Stimulated activated CD8-positive, alpha-beta memory T cell treated with anti-CD3 and anti-CD28 coated beads, Interleukin-12 subunit alpha, Interleukin-12 subunit beta, amount 100 ng/mL, for 24 hours (primary cell): ENCODE data around the gene PPP2R1B.
"Not testable (repeated sequence)": the region's sequence is repeated elsewhere in the genome, so short reads cannot be mapped to it uniquely, and the experiment has no call there.

ENCODE experiments used
- DNase-seq: peaks from one replicate; pipeline ENCODE4 v3.0.0-alpha.2; 2020; ENCODE audit errors: extremely low read depth

The PPP2R1B gene

DNA sequence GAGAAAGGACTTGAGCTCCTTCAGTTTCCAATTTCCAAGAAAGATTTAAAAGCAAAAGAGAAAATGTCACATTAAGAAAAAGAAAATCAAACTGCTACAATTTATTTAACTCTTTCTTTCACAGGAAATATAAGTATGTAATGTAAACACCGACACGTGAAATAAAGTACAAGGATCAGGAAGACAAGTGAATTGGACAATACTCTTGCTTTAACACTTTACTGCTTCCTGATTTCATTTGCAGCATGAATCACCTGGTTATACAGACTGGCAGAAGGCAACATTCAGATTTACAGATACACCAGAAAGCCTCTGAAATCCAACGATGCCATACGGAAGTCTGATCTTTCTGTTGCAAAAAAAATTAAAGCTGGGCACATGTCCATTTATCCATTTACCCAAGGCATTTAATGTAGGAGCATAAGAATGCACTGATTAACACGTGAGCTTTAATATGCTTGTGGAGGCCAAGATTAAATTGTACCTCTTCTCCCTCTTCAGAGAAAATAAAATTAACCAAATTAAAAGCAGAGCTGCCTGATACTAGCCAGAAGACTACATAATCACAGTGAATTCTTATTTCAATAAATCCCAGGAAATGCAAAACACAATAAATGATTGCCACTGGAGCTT, 16.0 kb upstream of the PPP2R1B start:
- DNase-seq: no peak

DNA sequence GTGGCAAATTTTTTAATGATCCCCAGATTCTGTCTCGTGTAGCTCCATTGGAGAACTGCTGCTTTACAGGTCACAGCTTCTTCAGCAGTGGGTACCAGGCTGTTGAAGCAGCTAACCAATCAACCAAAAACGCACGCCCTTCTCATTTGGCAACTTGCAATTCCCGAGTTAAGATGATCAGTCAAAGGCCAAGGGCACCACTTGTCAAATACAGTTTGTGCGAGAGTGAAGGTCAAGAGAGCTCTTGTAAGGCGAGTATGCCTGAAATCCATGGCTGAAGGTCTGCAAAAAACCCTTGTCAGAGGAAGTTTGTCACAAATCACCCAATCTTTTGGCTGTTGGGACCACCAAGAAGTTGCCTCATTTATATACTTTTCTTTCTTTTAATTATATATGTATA, 12.9 kb upstream of the PPP2R1B start:
- DNase-seq: no peak

DNA sequence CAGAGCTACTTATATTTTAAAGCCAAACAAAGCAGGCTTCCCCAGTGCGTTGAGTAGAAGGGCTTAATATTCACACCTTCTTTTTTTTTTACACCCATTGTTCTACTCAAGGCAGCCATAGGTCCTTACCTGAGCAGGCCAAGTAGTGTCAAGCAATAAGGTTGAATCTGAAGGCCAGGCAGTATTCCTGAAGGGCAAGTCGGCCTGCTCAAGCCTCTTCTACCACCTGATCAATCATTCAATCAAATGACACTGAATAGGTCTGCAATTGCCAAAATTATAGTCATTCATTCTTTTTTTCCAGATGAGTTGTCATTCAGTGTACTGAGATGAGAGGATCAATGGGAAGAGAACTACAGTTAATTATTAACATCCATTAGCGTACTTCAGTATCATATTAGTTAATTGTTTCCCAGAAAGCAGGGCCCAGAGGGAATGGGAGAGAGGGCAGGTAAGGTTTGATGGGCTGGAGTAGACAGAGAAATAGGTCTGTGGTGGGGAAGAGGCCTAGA, 11.9 kb upstream of the PPP2R1B start:
- no peak for DNase-seq

DNA sequence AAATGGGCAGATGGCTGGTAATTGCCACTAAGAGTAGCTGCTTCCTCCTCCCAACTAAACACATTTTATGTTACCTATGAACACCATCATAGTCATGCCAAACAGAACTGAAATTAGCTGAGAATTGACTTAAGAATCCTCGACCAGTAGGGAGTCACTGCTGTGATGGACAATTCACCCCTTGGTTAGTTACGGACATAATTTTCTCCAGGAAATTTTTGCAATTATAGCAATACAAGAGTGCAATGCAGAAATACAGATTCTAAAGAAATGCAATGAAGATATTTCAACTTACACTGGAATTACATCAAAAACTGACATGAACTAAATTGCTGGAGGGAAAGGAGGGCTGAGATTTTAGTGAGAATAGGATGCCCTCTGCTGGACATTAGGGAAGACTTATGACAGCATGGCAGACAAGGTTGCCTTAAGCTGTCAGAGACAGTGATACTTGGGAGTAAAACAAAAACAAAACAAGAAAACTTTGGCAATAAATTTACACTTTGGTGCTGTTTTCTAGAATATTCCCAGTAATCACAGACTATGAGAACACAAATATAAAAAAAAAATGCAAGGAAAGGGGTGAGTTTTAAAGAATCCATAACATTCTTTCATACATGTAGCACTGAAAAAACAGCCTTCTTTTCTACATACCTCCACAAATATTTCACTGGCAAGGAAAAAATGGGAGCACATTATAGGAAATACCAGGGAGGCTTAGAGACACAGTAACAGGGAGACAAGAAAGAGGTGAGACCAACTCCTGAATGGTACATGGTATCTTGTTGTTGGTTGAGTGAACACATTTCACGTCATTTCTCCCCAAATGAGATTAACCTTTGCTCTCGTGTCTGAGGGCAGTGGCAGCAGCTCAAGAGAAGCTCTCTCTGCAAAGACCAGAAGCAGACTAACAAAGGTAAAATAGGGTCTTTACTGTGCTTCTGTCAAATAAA, 11.2 kb upstream of the PPP2R1B start:
- DNase-seq: no peak

DNA sequence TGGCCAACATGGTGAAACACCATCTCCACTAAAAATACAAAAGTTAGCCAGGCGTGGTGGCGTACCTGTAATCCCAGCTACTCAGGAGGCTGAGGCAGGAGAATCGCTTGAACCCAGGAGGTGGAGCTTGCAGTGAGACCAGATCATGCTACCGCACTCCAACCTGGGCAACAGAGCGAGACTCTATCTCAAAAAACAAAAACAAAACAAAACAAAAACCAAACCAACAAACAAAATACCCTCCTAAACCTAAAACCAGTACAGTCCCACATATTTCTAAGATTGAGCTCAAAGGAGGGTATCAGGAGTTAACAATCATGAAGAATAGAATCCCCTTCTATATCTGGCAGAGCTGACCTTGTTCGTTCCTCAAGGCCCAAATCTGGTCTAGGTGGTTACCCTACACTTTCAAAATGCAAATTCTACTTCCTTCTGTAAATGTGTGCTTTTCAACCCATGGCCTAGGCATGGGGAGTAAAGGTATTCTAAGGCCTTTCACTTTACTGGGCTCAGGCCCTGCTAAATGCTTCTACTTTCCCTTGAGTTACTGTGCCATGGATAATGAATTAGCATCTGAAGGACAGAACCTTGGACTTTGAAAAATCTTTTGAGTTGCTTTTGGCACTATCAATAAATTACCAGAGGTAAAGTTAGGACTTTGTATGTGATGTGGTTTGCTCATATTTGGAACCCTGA, 10.4 kb upstream of the PPP2R1B start:
- no peak for DNase-seq

DNA sequence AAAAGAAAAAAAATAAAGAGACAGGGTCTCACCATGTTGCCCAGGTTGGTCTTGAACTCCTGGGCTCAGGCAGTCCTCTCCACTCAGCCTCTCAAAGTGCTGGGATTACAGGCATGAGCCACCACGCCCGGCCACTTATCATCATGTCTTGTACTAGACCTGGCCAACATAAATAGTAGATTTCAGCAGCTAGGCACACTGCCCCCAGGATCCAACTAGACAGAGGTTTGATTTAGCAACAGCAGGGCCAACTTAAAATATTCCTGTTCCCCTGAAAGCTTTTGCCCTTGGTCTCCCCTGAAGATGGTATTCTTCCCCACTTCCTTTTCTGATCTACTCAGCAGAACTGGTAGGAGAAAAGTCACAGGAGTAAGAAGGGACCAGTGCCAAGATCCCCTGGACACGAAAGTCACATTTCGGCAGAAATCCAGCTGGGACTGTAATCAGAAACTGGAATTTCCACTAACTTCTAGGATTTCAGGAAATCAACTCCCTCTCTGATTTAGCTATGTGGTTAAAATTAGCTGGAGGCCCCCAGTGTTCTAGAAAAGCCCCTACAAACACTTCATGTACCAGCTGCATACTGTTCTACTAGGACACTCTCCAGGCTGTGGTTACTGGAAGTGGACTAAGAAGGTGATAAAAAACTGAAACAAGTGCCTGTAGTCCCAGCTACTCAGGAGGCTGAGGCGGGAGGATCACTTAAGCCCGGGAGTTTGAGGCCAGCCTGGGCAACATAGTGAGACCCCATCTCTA, 8.9 kb upstream of the PPP2R1B start:
- DNase-seq: no peak

DNA sequence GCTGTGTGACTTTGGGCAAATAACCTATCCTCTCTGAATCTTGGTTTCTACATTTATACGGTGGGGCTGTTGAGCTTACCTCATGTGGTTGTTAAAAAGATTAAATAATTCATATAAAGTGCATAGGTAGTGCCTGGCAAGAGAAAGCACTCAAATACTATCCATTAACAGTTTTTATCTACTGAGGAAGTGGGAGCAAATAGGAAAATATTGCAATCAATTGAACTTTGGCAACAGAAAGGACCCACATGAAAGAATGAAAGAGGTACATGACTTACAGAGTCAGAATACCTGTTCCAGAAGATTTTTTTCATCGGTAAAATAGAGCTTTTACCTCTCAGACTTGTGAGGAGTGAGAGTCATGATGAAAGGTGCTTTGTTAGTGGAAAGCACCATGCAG, 6.3 kb upstream of the PPP2R1B start:
- DNase-seq: no peak

DNA sequence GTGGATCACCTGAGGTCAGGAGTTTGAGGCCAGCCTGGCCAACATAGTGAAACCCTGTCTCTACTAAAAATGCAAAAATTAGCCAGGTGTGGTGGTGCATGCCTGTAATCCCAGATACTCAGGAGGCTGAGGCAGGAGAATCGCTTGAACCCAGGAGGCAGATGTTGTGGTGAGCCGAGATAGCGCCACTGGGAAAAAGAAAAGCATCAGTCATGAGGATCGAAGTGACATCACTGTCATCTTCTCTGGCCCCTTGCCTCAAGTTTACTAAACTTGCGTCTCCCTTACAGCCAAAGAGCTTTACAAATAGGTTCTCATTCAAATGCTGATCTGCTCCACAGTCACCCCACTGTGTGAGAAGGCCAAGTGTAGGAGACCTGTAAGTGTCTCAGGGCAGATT, 5.0 kb upstream of the PPP2R1B start:
- DNase-seq: not testable (repeated sequence)

DNA sequence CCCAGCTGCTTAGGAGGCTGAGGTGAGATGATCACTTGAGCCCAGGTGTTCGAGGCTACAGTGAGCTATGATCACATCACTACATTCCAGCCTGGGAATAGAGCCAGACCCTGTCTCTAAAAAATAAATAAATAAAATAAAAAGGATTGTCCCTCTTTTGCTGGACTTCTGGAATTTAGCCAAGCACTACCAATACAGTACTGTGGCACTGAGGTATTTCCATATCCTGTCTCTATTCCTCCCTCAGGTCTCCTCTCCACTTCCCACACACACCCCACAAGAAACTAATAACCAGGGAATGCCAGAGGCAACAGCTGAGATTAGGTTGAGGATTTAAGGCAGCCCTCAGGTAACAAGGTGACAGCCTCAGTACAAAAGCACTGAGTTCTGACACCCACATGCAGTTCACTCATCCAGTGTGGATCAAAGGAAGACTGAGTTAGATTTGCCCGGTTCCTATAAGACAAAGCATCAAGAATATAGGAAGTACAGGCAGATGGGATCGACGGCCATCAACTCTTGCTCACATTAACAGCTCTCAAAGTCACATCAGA, 4.5 kb upstream of the PPP2R1B start:
- no peak for DNase-seq

DNA sequence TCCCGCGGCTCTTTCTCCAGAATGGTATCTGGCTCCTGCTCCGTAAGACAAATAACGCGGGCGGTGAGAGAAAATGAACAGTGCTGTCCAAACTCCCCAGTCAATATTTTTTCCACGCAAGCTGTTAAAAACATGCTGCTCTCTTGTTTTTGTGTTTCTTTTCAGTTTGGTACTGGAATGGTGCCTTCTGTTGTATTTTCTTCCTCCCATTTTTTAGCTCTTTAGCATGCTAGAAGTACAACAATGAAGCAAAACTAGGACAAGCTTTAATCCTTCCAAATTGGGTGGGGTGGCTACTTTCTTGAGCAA, 599 bp upstream of the PPP2R1B start:
- no peak for DNase-seq

DNA sequence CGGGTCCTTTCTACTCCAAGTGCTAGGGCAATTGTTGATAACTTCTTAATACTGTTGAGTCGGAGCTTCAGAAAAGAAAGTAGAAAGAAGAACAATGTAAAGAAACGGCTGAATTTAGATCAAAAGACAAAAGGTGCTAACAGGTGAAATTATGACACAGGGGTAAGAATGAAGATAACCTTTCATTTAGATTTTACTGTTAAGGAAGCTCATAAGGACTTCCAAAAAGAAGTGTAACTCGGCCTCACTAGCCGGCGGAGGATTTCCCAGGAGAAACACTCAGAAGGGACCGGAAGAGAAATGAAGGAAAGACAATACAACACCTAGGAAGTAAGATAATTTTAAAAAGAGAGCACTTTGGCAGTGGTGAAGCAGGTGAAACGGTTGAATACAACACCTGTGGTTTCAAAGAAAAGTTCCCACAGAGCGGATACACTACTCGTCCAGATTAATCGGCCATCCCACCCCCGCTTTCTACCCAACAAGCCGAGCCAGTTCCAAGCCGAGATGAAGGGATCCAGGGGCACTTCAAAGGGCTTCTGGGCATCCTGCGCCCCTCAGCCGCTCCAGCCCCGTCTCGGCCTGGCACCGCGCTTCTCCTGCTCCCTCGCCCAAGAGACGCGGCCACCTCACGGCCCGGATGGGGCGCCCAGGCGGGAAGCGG, 737 bp downstream of the PPP2R1B start:
- DNase-seq: no peak

DNA sequence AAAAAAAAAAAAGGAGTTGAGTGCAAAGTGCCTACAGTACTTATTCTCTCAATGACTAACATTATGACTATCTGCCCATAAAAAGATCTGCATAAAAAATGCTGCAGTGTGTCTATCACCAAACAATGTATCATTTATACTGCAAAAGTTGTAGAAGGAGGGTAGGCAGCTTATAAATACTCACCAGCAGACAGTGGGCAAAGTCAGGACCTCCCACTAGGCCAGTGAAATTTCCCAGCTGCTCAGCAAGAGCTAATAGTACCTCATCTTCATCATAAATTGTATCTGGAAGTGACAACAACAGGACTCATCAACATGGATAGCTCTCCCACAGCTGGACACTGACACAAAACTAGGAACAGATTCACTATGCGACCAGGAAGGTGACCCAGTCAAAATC, 1.6 kb downstream of the PPP2R1B start:
- no peak for DNase-seq

DNA sequence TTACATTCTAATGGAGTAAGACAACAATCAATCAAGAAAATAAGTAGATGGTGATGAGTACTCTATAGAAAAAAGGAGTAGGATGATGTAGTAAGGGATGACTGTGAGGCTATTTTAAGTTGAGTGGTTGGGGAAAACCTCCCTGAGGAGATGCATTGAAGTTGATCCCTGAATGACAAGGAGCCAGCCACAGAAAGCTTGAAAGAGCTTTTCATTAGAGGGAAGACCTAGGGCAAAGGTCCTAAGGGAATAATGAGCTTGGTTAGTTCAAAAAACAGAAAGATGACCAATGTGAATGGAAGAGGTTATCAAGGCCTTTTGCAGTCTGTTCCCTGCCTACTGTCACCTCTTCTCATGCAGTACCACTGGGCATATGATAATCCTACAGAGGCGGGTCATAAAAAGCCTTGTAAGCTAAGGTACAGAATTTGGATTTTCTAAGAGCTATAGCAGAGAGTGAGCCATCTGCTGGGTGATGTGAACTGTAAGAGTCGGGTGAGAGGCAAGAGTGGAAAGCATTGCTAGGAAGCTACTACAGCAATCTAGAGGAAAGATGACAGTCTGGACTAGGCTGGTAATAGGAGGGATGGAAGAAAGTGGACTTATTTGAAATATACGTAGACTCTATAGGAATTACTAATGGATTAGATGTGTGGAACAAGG, 3.1 kb downstream of the PPP2R1B start:
- no peak for DNase-seq

DNA sequence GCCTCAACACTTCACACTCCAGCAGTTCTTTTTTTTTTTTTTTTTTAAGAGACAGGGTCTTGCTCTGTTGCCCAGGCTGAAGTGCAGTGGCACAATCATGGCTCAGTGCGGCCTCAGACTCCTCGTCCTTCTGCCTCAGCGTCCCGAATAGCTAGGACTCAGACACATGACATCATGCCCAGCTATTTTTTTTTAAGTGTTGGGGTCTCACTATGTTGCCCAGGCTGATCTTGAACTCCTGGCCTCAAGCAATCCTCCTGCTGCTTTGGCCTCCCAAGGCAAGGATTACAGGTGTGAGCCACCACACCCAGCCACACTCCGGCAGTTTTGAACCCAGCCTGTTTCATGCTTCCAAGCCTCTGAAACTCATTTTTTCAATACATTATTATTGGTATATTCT, 3.7 kb downstream of the PPP2R1B start:
- no peak for DNase-seq

DNA sequence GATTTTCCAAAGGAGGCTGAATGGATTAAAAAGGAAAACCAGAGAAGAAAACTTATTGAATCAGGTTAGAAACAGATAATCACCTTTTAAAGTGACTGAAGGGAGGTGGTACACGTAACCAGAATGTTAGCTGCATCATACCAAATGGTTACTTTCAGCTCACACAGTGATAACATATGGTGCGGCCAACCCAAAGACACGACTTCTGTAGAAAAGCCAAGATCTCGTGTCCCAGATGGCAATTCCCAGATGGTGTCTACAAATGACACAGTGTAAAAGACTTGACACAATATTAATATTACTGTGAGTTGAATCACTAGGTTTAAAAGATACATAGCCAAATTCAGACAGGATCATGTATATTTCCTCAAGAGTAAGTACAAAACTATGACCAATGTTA, 5.2 kb downstream of the PPP2R1B start:
- no peak for DNase-seq

DNA sequence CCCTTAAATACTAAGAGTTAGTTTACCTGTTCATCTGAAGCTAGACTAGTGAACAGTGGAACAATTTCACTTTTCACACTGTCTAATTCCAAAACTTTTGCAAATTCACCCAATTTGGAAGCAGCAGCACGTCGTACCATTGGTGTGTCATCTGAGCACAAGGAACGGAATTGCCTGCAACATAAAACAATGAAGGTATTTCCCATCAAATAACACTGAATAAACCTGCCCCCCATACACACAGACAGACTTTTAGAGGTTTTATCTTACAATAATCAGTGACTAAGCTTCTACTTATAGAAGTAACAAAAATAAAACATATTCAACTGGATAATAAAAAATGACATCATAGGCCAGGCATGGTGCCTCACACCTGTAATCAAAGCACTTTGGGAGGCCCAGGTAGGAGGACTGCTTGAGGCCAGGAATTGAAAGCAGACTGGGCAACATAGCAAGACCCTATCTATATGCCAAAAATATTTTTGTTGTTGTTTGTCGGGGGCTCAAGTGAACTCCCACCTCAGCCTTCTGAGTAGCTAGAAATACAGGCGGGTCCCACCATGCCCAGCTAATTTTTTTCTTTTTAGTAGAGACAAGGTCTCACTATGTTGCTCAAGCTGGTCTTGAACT, 6.3 kb downstream of the PPP2R1B start:
- no peak for DNase-seq

DNA sequence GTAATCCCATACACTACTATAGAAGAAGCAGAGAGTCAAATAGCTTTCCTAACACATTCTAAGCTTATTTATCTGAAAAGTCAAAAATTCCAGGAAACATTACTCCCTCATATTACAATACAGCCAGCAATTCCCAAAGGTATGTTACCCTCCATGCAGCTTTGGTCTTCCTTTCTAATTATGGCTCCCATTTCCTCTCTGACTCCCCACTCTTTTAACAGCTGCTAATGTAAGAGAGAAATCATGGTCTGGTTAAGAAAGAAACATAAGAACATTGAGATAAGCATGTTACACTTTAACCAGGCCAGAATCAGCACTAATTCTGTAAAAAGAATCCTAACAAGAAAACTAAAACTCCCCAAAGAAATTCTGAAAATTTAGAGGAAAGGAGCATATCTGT, 6.8 kb downstream of the PPP2R1B start:
- no peak for DNase-seq

DNA sequence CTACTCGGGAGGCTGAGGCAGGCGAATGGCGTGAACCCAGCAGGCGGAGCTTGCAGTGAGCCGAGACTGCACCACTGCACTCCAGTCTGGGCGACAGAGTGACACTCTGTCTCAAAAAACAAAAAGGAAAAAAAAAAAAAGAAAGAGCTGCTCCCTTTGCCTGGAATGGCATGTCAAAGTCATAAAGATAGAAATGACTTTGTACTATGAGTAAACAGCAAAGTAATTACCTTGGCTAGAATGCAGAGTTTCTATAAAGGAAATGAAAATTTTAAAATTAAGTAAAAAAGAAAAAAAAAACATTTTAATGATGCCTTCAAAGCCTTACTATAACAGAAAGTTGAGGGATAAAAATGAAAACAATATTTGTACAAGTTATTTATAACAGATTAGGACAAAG, 10.1 kb downstream of the PPP2R1B start:
- no peak for DNase-seq

DNA sequence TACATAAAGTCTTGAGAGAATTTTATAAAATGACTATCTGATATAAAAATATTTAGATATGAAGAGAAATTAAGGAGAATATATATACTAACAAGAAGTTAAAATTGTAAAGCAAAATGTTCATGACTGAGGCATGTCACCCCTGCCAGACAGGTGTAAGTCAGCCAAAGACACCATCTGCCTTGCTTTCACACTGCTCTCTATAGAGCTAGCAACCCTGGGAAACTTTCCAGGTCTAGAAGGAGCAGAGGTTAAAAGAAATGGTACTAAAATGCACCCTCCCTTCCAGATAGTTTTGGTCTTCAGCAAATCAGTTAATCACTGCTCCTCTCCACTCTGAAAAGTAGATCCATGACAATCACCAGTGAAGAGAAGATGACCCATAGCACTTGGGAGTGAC, 16.5 kb downstream of the PPP2R1B start:
- DNase-seq: no peak
